Activated CD4-positive, CD25-positive, alpha-beta regulatory T cell treated with anti-CD3 and anti-CD28 coated beads, Interleukin-2, amount 50 U/mL, for 24 hours (primary cell): ENCODE results near the gene ZNF304.

Experiments used
- ATAC-seq, 2 donors: fragments of 150-1000 bp; cut with Tn5 transposase; one replicate each; pipeline ENCODE4 v1.10.0; 2021; ENCODE audit warnings: mild to moderate bottlenecking in 1 of 2, moderate library complexity in 1 of 2

ZNF304 gene

GRCh38 chr19:57350877-57351805 is at the start of gene ZNF304:
ZNF304 (plus strand) TSS chr19:57351271; CDS start chr19:57351665, 394 bp downstream.
- peak; percentile 100 for ATAC-seq

GRCh38 chr19:57302020-57302465 is 49.0 kb upstream of the ZNF304 start:
- no peak for ATAC-seq

GRCh38 chr19:57302727-57303401 is 48.2 kb upstream of the ZNF304 start:
- ATAC-seq: no peak

- no peak for ATAC-seq
These were observed 46.0 kb upstream of the ZNF304 start for GRCh38 chr19:57305056-57305455.

GRCh38 chr19:57308514-57308913 is 42.6 kb upstream of the ZNF304 start:
- ATAC-seq: no peak

- no peak for ATAC-seq
These were observed 40.3 kb upstream of the ZNF304 start for GRCh38 chr19:57310792-57311191.

GRCh38 chr19:57314146-57314545 is 36.9 kb upstream of the ZNF304 start:
- ATAC-seq: no peak

GRCh38 chr19:57317503-57317902 is 33.6 kb upstream of the ZNF304 start:
- ATAC-seq: no peak

- no peak for ATAC-seq
These were observed 31.2 kb upstream of the ZNF304 start for GRCh38 chr19:57319869-57320179.

GRCh38 chr19:57320180-57321084 is 30.6 kb upstream of the ZNF304 start, which contains the start of gene ZNF543:
ZNF543 (plus strand) TSS chr19:57320472; CDS start chr19:57320854, 382 bp downstream.
- ATAC-seq: peak; percentile 99

GRCh38 chr19:57321116-57321515 is 30.0 kb upstream of the ZNF304 start:
- ATAC-seq: no peak

- ATAC-seq: no peak
These were observed 29.3 kb upstream of the ZNF304 start for GRCh38 chr19:57321751-57322150.

GRCh38 chr19:57324992-57325391 is 26.1 kb upstream of the ZNF304 start:
- ATAC-seq: no peak

GRCh38 chr19:57327993-57328392 is 23.1 kb upstream of the ZNF304 start:
- ATAC-seq: no peak

GRCh38 chr19:57334191-57334590 is 16.9 kb upstream of the ZNF304 start:
- no peak for ATAC-seq

- ATAC-seq: no peak
These were observed 12.2 kb upstream of the ZNF304 start for GRCh38 chr19:57338877-57339276.

GRCh38 chr19:57342582-57342981 is 8.5 kb upstream of the ZNF304 start:
- no peak for ATAC-seq

GRCh38 chr19:57348136-57348535 is 2.9 kb upstream of the ZNF304 start:
- ATAC-seq: no peak

- ATAC-seq: no peak
These were observed 796 bp downstream of the ZNF304 start for GRCh38 chr19:57351867-57352266.

- ATAC-seq: no peak
These were observed 4.8 kb downstream of the ZNF304 start for GRCh38 chr19:57355916-57356315.

GRCh38 chr19:57357406-57357805 is 6.3 kb downstream of the ZNF304 start:
- no peak for ATAC-seq

- no peak for ATAC-seq
These were observed 8.2 kb downstream of the ZNF304 start for GRCh38 chr19:57359300-57359699.

- ATAC-seq: no peak
These were observed 11.3 kb downstream of the ZNF304 start for GRCh38 chr19:57362419-57362818.
